ENCODE results near the gene DNAJC11. TPM values are rescaled to one million over a fixed set of nuclear protein-coding genes. Genes with fewer than 3 reads are reported as not detected.

The DNAJC11 gene
- total RNA-seq, 1 donor = 38.9 TPM

- no peak overlapping the region for H3K4me3 ChIP-seq (ENCODE audit: low read depth, low read length)
- DNase-seq (ENCODE audit: low read depth) = no peak
- TF ChIP-seq CTCF (IDR thresholded peaks at IDR 0.05; ENCODE audit: insufficient read depth, low read depth, low read length) = no peak
Observed at GRCh38 chr1:6632588-6633514, 68.8 kb downstream of the DNAJC11 start.

GRCh38 chr1:6631058-6631457, 70.6 kb downstream of the DNAJC11 start:
- no peak for TF ChIP-seq CTCF (IDR thresholded peaks at IDR 0.05; ENCODE audit: insufficient read depth, low read depth, low read length)
- H3K4me3 ChIP-seq (ENCODE audit: low read depth, low read length) = no peak overlapping the region
- DNase-seq (ENCODE audit: low read depth) = no peak

DNA sequence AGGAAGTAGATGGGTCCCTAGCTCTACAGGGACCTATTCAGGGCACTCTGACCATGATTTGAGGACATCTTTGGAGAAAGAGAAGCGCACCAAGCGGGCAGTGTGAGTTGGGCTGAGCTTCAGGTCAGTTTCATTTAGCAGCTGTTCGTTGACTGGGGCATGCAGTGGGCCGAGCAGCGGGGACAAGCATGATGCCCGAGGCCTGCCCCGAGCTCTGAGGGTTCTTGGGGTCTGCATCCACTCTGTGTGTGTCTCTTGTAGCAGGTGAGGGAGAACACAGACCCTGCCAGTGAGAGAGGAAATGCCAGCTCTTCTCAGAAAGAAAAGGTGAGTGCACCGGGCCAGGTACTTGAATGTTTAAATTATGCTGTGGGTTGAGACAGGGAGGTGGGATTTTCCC, 71.6 kb downstream of the DNAJC11 start:
- no peak for TF ChIP-seq CTCF (IDR thresholded peaks at IDR 0.05; ENCODE audit: insufficient read depth, low read depth, low read length)
- no peak for DNase-seq (ENCODE audit: low read depth)

GRCh38 chr1:6628971-6629479, 72.6 kb downstream of the DNAJC11 start:
- no peak for TF ChIP-seq CTCF (IDR thresholded peaks at IDR 0.05; ENCODE audit: insufficient read depth, low read depth, low read length)
- DNase-seq (ENCODE audit: low read depth) = no peak
- no peak overlapping the region for H3K4me3 ChIP-seq (ENCODE audit: low read depth, low read length)

More for the DNA sequence above, 71.6 kb downstream of the DNAJC11 start:
- H3K4me3 ChIP-seq (ENCODE audit: low read depth, low read length) = no peak overlapping the region

DNA sequence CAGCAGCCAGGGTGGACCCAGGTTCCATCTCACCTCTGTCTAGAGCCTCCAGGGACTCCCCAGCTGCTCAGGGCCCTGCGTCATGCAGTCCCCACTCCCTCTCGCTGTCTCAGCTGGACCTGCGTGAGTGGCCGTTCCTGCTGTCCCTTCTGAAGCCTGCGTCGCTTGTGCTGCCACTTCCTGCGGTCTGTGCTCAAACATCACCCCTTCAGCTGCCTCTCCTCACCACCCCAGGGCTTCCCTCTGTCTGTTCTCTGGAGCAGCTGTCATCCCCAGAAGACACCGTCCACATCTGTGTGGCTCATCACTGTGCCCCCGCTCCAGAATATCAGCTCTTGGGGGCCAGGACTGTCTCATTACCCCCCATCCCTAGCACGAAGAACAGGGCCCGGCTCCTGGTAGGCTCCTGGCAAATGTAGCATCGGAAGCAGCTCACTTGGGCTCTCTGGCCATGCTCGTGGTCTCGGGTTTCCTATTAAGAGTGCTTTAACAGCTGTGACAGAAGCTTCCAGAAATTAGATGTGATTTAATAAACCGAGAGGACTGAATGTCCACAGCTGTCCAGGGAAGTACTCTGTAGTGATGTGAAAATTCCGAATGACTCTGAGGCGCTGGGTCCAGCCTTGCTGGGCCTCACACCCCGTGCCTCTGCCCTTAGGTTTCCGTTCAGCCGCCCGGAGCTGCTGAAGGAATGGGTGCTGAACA, 73.6 kb downstream of the DNAJC11 start:
- no peak for DNase-seq (ENCODE audit: low read depth)
- H3K4me3 ChIP-seq (ENCODE audit: low read depth, low read length) = no peak overlapping the region
- no peak for TF ChIP-seq CTCF (IDR thresholded peaks at IDR 0.05; ENCODE audit: insufficient read depth, low read depth, low read length)

- no peak overlapping the region for H3K4me3 ChIP-seq (ENCODE audit: low read depth, low read length)
Observed at GRCh38 chr1:6627031-6627430, 74.6 kb downstream of the DNAJC11 start.

More at GRCh38 chr1:6627031-6627430, 74.6 kb downstream of the DNAJC11 start:
- no peak for DNase-seq (ENCODE audit: low read depth)
- TF ChIP-seq CTCF (IDR thresholded peaks at IDR 0.05; ENCODE audit: insufficient read depth, low read depth, low read length) = no peak
